ENCODE measurements around the gene KCNAB2. TPM values are rescaled to one million over a fixed set of nuclear protein-coding genes. Genes with fewer than 3 reads are reported as not detected.
"Not testable (repeated sequence)": the region's sequence is repeated elsewhere in the genome, so short reads cannot be mapped to it uniquely, and the experiment has no call there.

The KCNAB2 gene
- total and polyA plus RNA-seq, 2 experiments from 2014 or later, result 3.1 to 3.5 TPM

- TF ChIP-seq EZH2phosphoT487 (IDR thresholded peaks at IDR 0.05; ENCODE audit: low read depth, severe bottlenecking, unreplicated experiment), result no peak
- TF ChIP-seq, protein P1, sequence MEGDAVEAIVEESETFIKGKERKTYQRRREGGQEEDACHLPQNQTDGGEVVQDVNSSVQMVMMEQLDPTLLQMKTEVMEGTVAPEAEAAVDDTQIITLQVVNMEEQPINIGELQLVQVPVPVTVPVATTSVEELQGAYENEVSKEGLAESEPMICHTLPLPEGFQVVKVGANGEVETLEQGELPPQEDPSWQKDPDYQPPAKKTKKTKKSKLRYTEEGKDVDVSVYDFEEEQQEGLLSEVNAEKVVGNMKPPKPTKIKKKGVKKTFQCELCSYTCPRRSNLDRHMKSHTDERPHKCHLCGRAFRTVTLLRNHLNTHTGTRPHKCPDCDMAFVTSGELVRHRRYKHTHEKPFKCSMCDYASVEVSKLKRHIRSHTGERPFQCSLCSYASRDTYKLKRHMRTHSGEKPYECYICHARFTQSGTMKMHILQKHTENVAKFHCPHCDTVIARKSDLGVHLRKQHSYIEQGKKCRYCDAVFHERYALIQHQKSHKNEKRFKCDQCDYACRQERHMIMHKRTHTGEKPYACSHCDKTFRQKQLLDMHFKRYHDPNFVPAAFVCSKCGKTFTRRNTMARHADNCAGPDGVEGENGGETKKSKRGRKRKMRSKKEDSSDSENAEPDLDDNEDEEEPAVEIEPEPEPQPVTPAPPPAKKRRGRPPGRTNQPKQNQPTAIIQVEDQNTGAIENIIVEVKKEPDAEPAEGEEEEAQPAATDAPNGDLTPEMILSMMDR (IDR thresholded peaks at IDR 0.05; ENCODE audit: poor library complexity), result no peak
Observed at GRCh38 chr1:6013491-6013890, 32.2 kb upstream of the KCNAB2 start.

GRCh38 chr1:6014130-6014999 lies 31.3 kb upstream of the KCNAB2 start:
- Histone ChIP-seq H3K27me3 (no peaks in the 10 kb centered on the region), H3K9me2 (replicated peaks; ENCODE audit: insufficient read depth) (no peaks in the 10 kb centered on the region), H3K4me2 (no peak overlapping the region), H3K36me3 (replicated peaks; ENCODE audit: insufficient read depth, low read depth) (no peaks in the 10 kb centered on the region), H3K9me3 (ENCODE audit: low read depth) (no peaks in the 10 kb centered on the region), H3K4me3 (no peak overlapping the region), H3K27ac (no peak overlapping the region), H3K79me2 (no peaks in the 10 kb centered on the region), H4K20me1 (ENCODE audit: insufficient read depth, poor library complexity, severe bottlenecking) (no peaks in the 10 kb centered on the region), H3K4me1 (ENCODE audit: insufficient read depth) (no peaks in the 10 kb centered on the region), H2AFZ (no peak overlapping the region)
- DNase-seq (ENCODE audit: low spot score), result no peak
- 93% methylated on average over 19 of the region's 19 CpGs for WGBS (ENCODE audit: low lambda C conversion rate, missing lambda C conversion rate)
- TF ChIP-seq EZH2 (IDR thresholded peaks at IDR 0.05; ENCODE audit: borderline replicate concordance), result no peak
- TF ChIP-seq EZH2phosphoT487 (IDR thresholded peaks at IDR 0.05; ENCODE audit: low read depth, severe bottlenecking, unreplicated experiment), result no peak
- TF ChIP-seq, protein P1 (IDR thresholded peaks at IDR 0.05; ENCODE audit: poor library complexity), result no peak

More at GRCh38 chr1:6013491-6013890, 32.2 kb upstream of the KCNAB2 start:
- Histone ChIP-seq H3K27me3 (no peaks in the 10 kb centered on the region), H3K4me1 (ENCODE audit: insufficient read depth) (no peaks in the 10 kb centered on the region), H3K9me2 (replicated peaks; ENCODE audit: insufficient read depth) (no peaks in the 10 kb centered on the region), H4K20me1 (ENCODE audit: insufficient read depth, poor library complexity, severe bottlenecking) (no peaks in the 10 kb centered on the region), H3K36me3 (replicated peaks; ENCODE audit: insufficient read depth, low read depth) (no peaks in the 10 kb centered on the region), H3K27ac (no peak overlapping the region), H2AFZ (no peak overlapping the region), H3K4me2 (no peak overlapping the region), H3K79me2 (no peaks in the 10 kb centered on the region), H3K4me3 (no peak overlapping the region), H3K9me3 (ENCODE audit: low read depth) (no peaks in the 10 kb centered on the region)
- WGBS (ENCODE audit: low lambda C conversion rate, missing lambda C conversion rate), result 94% methylated on average over 7 of the region's 12 CpGs
- no peak for DNase-seq (ENCODE audit: low spot score)

DNA sequence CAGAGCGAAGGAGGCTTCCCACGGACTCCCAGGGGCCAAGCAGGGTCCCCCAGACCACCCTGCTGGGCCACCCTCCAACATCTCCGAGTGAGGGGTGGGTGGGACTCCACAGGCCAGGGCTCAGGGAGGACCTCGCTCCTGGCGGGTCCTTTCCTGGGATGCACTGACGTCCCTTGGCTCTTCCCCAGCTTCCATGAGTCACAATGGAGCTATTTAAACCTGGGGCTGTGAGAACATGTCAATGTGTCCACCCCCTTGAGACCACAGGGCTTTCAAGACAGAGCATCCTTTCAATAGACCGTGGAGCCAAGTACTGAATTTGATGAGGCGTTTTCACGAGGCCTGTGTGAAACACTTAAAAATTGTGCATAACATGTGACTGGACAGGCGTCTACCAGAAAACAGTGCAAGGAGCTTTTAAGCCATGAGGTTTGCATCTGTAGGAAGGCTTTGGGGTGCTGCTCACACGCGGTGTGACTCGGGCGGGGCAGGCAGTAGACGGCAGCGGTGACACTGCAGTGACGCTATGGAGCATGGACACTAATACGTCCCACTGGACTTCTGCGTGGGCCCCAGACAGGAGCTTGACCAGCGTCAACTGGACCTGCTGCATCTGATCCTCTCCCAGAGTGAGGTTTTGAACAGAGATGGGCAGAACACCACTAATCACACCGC lies 29.4 kb upstream of the KCNAB2 start:
- no peaks in the 10 kb centered on the region for H3K36me3 ChIP-seq (replicated peaks; ENCODE audit: insufficient read depth, low read depth)
- H3K4me2 ChIP-seq, result no peak overlapping the region
- no peak overlapping the region for H2AFZ ChIP-seq
- H3K27ac ChIP-seq, result no peak overlapping the region
- H3K9me2 ChIP-seq (replicated peaks; ENCODE audit: insufficient read depth), result no peaks in the 10 kb centered on the region
- WGBS (ENCODE audit: low lambda C conversion rate, missing lambda C conversion rate), result 93% methylated on average over 21 of the region's 21 CpGs
- H3K79me2 ChIP-seq, result no peaks in the 10 kb centered on the region
- no peak for DNase-seq (ENCODE audit: low spot score)
- TF ChIP-seq EZH2 (IDR thresholded peaks at IDR 0.05; ENCODE audit: borderline replicate concordance), result no peak
- TF ChIP-seq, protein P1 (IDR thresholded peaks at IDR 0.05; ENCODE audit: poor library complexity), result no peak
- no peak for TF ChIP-seq EZH2phosphoT487 (IDR thresholded peaks at IDR 0.05; ENCODE audit: low read depth, severe bottlenecking, unreplicated experiment)
- no peaks in the 10 kb centered on the region for H4K20me1 ChIP-seq (ENCODE audit: insufficient read depth, poor library complexity, severe bottlenecking)
- no peaks in the 10 kb centered on the region for H3K9me3 ChIP-seq (ENCODE audit: low read depth)
- H3K4me3 ChIP-seq, result no peak overlapping the region
- H3K27me3 ChIP-seq, result no peaks in the 10 kb centered on the region
- no peaks in the 10 kb centered on the region for H3K4me1 ChIP-seq (ENCODE audit: insufficient read depth)

GRCh38 chr1:6017654-6018053 lies 28.0 kb upstream of the KCNAB2 start:
- not testable (repeated sequence) for H3K9me2 ChIP-seq (replicated peaks; ENCODE audit: insufficient read depth); H3K9me3 ChIP-seq (ENCODE audit: low read depth); H2AFZ ChIP-seq; H3K4me1 ChIP-seq (ENCODE audit: insufficient read depth); H3K27me3 ChIP-seq; H3K27ac ChIP-seq; DNase-seq (ENCODE audit: low spot score); H3K4me2 ChIP-seq; H3K36me3 ChIP-seq (replicated peaks; ENCODE audit: insufficient read depth, low read depth); H4K20me1 ChIP-seq (ENCODE audit: insufficient read depth, poor library complexity, severe bottlenecking); H3K4me3 ChIP-seq; H3K79me2 ChIP-seq
- WGBS (ENCODE audit: low lambda C conversion rate, missing lambda C conversion rate), result 86% methylated on average over 7 of the region's 7 CpGs

All from hepatocyte (in vitro differentiated cells).